Activated naive CD4-positive, alpha-beta T cell treated with Interleukin-2 at 50 U/mL for 16 hours (primary cell): ENCODE results near the gene DLST.

Experiments used
- DNase-seq: peaks from one replicate; pipeline ENCODE4 v3.0.0-alpha.2; 2020

The DLST gene

DNA sequence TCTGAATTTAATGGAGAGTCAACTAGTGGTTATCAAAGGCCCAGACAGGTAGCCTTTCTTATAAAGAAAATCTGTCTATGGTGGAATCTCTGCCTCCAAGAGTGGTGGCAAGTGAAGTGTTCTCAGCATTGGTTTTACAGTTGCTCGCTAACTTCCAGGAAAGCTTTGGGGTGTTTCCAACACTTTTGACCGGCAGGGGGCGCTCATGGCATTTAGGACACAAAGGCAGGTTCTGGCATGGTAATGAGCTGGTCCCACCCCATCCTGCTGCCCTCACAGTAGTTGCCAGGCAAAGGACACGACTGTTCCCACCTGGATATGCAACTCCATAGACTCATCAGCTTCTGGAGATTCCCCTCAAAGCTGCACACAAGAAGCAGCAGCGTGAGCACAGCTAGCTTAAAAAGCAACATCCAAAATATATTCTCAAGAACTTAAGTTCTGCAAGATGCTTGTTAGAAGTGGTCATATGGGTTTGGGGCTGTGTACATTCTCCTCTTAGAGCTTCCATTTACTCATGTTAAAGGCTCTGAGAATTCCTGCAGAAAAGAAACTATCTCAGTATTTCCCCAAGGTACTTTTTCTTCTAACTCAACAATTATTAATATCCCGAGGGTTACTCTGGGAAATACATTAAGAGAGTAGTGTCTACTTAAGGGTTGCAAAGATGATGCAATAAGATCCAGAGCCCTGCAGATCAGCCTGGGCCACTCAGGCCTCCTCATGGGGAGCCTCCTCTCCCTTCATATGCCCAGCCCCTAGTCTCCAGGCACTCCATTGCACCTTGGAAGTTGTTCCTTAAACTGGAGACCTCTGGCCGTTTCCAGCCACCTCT, 20.6 kb upstream of the DLST start:
- peak; percentile 91 for DNase-seq

GRCh38 chr14:74861734-74862090, 20.0 kb upstream of the DLST start:
- no peak for DNase-seq

GRCh38 chr14:74863274-74863673, 18.4 kb upstream of the DLST start:
- no peak for DNase-seq

DNA sequence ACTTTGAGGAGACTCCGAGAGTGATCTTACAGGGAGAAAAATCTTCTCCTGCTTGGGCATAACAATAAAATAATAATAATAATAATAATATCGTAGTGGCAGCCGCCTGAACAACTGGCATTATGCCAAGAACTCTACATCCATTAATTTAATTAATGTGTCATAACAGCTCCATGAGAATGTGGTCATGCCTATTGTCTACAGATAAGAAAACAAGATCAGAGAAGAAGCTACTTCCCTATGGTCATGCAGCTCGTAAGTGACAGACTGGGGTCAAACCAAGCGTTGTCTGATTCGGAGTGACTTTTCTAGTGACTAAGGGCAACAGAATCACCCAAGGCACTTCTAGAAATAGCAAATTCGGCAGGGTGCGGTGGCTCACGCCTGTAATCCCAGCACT, 17.5 kb upstream of the DLST start:
- no peak for DNase-seq

DNA sequence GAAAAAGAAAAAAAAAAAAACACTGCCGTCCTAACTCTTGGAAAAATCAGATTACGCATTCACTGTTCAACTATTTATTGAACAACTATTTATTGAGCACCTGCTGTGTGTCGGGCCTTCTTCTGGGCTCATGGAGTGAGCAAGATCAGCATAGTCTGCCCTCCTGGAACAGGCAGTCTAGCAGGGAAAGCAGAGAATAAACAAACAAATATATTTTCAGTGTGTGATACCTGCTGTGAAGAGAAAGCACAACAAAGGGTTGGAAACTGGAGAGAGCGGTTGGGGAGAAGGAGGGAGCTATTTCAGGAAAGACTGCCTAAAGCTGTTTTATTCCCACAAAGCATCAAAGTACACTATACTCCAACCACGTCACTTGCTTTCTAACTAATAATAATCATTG, 16.6 kb upstream of the DLST start:
- no peak for DNase-seq

GRCh38 chr14:74866708-74867389, 14.9 kb upstream of the DLST start:
- no peak for DNase-seq

- DNase-seq = peak; percentile 55
These were observed 14.0 kb upstream of the DLST start for GRCh38 chr14:74867673-74868072.

DNA sequence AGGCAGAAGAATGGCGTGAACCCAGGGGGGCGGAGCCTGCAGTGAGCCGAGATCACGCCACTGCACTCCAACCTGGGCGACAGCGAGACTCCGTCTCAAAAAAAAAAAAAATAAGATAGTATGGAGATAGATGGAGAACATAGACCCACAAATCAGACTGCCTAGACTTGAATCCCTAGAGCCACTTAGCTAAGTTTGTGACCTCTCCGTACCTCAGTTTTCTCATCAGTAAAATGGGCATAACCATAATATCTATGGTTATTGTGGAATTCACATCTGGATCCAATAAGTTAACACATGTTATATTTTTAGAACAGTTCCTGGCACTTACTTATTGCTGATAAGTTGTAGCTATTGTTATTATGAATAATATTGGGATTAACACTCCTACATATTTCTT, 13.0 kb upstream of the DLST start:
- no peak for DNase-seq

- DNase-seq = no peak
These were observed 9.9 kb upstream of the DLST start for GRCh38 chr14:74871819-74872218.

- no peak for DNase-seq
These were observed 6.5 kb upstream of the DLST start for GRCh38 chr14:74875204-74875603.

- DNase-seq = peak; percentile 16
These were observed 5.5 kb upstream of the DLST start, which contains the start of gene PROX2 for GRCh38 chr14:74875941-74876913. PROX2 (minus strand) TSS chr14:74876145; CDS start chr14:74863834, 12,311 bp downstream.

DNA sequence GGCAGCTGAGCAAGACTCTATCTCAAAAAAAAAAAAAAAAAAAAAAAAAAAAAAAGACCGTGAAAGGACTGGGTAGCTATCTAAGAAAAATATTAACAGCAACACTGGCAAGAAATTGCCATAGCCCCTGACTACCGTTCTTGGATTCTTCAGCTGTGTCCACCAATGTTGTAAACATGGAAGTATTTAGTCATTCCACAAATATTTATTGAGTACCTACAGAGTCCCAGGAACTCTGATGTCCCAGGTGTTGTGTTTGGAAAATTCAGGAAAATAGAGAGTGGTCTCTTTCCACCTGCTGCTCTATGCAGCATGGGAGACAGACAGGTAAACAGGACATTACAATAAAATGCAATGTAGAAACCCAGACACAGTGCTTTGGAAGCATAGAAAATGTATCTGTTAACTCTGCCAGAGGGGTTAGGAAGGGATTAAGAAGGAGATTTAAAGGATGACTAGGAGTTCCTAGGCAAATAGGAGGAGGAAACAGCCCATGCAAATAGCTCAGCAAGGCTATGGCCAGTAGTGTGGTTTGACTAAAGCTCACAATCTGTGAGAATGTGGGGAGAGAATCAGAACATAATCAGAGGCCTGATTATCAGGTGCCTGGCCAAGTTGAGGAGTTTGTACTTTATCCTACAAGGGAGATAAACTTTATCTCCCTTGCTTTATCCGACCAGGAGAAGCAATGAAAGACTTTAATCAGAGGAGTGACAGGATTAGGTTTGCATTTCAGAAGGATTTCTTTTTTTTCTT, 2.1 kb upstream of the DLST start:
- DNase-seq = no peak

DNA sequence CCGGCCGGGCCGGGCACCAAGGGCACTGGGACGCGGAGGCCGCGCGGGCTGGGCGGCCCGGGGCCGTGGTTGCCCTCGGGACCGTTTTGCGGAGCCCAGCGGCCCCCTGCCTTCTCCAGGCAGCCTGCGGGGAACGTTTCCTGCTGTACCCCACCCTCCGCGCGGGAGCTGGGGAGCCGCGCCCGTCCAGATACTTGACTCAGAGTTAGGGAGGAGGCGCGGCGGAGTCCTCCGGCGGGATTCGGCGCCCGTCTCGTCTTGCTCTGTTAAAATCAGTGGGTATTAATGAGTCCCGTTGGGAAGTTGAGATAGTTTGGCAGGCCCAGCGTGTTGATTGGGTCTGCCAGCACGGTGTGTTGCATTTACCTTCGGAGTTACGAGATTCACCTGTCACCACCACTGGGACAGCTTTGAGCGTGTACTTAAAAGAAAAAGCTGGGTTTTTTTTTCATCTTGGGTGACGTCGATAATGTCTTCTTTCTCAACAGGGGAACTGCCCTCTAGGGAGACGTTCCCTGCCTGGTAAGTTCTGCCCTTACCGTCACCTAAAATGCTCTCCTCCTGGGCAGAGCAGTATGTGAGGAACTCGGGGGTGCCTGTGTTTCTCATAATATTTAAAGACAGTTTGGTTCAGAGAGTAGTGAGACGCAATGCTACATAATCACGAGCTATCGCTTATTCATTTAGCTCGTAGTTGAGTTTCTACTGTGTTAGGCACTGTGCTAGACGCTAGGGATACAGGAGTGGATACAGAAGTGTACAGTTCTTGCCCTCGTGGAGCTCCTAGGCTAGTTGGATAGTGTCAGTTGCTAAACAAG, 596 bp downstream of the DLST start:
- DNase-seq = peak; percentile 60

GRCh38 chr14:74886001-74886400, 4.3 kb downstream of the DLST start:
- DNase-seq = no peak

DNA sequence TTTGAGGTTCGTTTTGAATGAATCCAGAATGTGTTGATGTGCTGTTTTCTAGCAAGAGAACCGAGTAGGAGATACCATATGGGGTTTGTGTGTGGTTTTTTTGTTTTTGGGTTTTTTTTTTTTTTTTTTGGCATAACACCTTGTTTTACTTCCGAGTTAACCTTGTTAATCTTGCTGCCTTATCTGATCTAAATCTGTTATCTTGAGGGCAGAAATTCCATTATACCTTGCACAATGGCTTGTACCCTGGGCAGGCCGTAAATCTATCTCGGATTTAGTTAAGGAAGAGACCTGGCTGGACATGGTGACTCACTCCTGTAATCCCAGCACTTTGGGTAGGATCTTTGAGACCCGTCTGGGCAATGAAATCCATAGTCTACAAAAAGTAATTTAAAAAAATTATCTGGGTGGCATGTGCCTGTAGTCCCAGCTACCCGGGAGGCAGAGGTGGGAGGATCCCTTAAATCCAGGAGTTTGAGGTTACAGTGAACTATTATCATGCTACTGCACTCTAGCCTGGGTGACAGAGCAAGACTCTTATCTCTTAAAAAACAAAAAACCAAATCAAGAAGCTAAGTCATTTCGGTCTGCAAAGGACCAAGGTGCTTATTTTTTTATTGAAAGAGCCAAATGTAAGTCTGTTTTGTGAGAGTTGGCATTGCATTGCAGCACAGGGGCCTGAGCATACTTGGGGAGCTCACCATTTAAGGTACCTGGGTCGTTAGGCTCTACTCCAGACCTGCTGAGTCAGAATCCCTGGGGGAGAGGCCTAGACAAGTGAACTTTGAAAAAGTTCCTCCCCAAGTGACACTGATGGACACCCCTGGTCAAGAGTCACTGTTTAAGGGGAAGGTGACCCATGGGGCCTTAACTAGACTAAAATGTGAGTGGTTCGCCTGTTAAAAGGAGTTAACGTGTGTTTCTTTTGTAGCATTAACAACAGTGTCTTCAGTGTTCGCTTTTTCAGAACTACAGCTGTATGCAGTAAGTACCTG, 6.7 kb downstream of the DLST start:
- no peak for DNase-seq

DNA sequence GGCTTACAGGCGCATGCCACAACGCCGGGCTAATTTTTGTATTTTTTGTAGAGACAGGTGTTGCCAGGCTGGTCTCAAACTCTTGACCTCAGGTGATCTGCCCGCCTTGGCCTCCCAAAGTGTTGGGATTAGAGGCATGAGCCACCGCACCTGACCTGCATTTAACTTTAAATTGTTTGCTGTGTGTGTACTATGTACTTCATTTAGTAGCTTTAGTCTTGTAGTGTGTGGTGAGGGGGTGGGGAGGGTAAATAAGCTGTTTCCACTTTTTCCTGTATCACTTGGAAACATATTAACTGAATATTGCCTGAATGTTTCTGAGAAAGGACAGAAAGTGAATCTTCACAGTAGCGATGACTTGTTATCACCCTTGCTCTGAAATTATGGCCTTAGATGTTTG, 8.5 kb downstream of the DLST start:
- DNase-seq = no peak

DNA sequence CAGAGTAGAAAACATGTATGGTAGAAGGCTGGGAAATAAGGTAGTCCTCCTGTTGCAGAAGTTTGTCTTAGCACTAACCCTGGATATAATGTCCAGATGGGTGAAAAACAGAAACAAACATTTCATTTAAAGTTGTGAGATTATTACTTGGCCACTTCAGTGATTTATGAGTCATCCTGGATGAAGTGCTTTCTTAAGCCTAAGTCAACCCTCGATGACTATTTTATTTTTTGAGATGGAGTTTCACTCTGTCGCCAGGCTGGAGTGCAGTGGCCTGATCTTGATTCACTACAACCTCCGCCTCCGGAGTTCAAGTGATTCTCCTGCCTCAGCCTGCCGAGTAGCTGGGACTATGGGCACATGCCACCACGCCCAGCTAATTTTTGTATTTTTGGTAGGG, 10.2 kb downstream of the DLST start:
- DNase-seq = no peak

GRCh38 chr14:74892745-74893144, 11.0 kb downstream of the DLST start:
- no peak for DNase-seq

DNA sequence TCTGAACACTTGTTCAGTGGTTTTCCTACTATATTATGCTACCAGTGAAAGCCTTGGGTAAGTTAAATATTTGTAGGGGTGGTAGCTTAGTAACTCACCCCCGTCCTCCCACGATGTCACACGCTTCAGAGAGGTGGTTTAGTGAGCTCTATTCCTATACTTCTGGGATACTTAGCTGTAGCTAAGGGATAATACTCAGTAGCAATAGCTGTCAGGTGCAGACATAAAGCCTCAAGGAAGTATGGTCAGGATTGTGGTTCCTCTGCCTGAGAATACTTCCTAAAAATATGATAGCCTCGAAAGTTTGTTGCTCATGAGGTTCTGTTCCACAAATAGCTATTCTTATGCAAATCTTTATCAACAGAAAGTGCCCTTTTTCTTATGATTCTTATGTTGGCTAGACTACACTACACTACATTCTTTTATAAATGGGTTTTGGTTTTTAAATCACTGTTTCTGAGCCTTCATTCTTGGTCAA, 11.9 kb downstream of the DLST start:
- no peak for DNase-seq

DNA sequence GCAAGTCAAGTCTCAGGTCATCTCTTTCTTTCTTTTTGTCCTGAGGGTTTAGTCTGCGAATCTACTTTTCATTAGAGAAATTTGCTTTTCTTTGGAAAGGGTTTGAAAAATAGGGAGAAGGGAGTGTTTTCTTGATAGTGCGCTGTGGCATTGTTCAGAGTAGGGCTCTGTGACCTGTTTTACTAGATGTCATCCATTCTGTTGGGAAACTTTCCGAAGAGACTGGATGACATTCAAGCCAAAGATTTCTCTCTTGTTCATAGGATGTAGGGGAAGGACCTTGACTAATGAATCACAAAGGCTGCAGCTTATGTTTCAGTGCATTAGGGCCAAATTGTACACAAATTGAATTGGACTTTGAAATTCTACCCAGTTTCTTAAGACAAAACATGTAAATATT, 14.7 kb downstream of the DLST start:
- no peak for DNase-seq
